A549 (cell line): ENCODE results near the gene TPCN1. TPM values are rescaled to one million over a fixed set of nuclear protein-coding genes. Genes with fewer than 3 reads are reported as not detected.

Experiments
- ATAC-seq, 2 experiments: fragments of 200-7000 bp in 1 of 2; fragments of >200 bp in 1 of 2; cut with Nextera tagmentation in 1 of 2; cut with Tn5 transposase in 1 of 2; 3 replicates each; pipeline versions ENCODE4 v1.8.0 to v1.9.1; 2018 to 2020; ENCODE audit warnings: mild to moderate bottlenecking in 1 of 2, moderate library complexity in 1 of 2
- CTCF ChIA-PET: fragments of 300-600 bp; sonication (Branson Sonifier 250); formaldehyde crosslinking; extraction: SDS; loops from one replicate; lab custom pipeline; 2021; ENCODE audit warnings: antibody characterized with exemption, inconsistent platforms; lab: Yijun Ruan, JAX
- POLR2A ChIA-PET: fragments of 350-600 bp; formaldehyde crosslinking; extraction: SDS; loops from one replicate; lab custom pipeline; 2021; ENCODE audit warnings: antibody characterized with exemption, inconsistent platforms; lab: Yijun Ruan, JAX
- DNase-seq, 2 experiments: peaks; one replicate each; pipeline versions ENCODE4 v3.0.0 to v3.0.0-alpha.2; 2011 to 2016; ENCODE audit warnings: low read depth in 1 of 2, low spot score in 1 of 2
- FAIRE-seq: peaks from 2 replicates; lab custom pipeline; 2011; peaks lifted over from hg19 to GRCh38; lab: Jason Lieb, UNC
- H3K27ac ChIP-seq, 2 experiments: fragments of >200 bp; sonication (Bioruptor Twin); formaldehyde crosslinking; 3 replicates each; pipeline ENCODE4 v1.5.1; 2016 to 2017
- H3K4me1 ChIP-seq: fragments of >200 bp; sonication (Bioruptor Twin); formaldehyde crosslinking; 3 replicates; pipeline ENCODE4 v1.6.1; 2016
- H3K4me2 ChIP-seq: fragments of >200 bp; sonication (Bioruptor Twin); formaldehyde crosslinking; 3 replicates; pipeline ENCODE4 v1.6.1; 2016
- H3K4me3 ChIP-seq: fragments of >200 bp; sonication (Bioruptor Twin); formaldehyde crosslinking; 3 replicates; pipeline ENCODE4 v1.5.1; 2016
- H3K9me3 ChIP-seq: fragments of >200 bp; sonication (Bioruptor Twin); formaldehyde crosslinking; 3 replicates; pipeline ENCODE4 v1.6.1; 2016
- EHF ChIP-seq: fragments of 250-450 bp; sonication (Bioruptor Pico); IDR thresholded peaks from 2 replicates; pipeline ENCODE4 v1.5.0; 2020; ENCODE audit warnings: mild to moderate bottlenecking
- FOSB ChIP-seq: fragments of 250-450 bp; sonication (Bioruptor Pico); IDR thresholded peaks from 2 replicates; pipeline ENCODE4 v1.5.0; 2020; ENCODE audit warnings: mild to moderate bottlenecking, moderate library complexity
- HDAC2 ChIP-seq: fragments of 200-600 bp; sonication (generic); IDR thresholded peaks from 2 replicates; pipeline ENCODE4 v1.6.1; 2016
- HOXA7 ChIP-seq: fragments of 250-450 bp; sonication (Bioruptor Pico); IDR thresholded peaks from 2 replicates; pipeline ENCODE4 v1.5.0; 2020; ENCODE audit warnings: mild to moderate bottlenecking, moderate library complexity
- KDM5A ChIP-seq: fragments of 200-600 bp; sonication (generic); IDR thresholded peaks from 2 replicates; pipeline ENCODE4 v1.6.1; 2016; ENCODE audit warnings: antibody characterized with exemption, mild to moderate bottlenecking
- MAFK ChIP-seq: fragments of 450-650 bp; IDR thresholded peaks from 2 replicates; pipeline ENCODE4 v1.6.1; 2014; ENCODE audit not compliant: partially characterized antibody
- MAZ ChIP-seq: fragments of 150-350 bp; IDR thresholded peaks from 2 replicates; pipeline ENCODE4 v1.6.1; 2014; ENCODE audit warnings: antibody characterized with exemption, low read depth, low read length, borderline replicate concordance
- MYC ChIP-seq: IDR thresholded peaks from 2 replicates; pipeline ENCODE4 v1.6.1; 2012; ENCODE audit warnings: mild to moderate bottlenecking, inconsistent platforms, low read length, improper control_type of control experiment, borderline replicate concordance
- NFE2L2 ChIP-seq: fragments of 150-350 bp; conservative IDR thresholded peaks from 2 replicates; pipeline ENCODE4 v1.6.1; 2014; ENCODE audit warnings: low read length
- PHF8 ChIP-seq: fragments of 200-600 bp; sonication (generic); IDR thresholded peaks from 2 replicates; pipeline ENCODE4 v1.6.1; 2016; ENCODE audit warnings: low read depth, mild to moderate bottlenecking, antibody characterized with exemption, moderate library complexity, borderline replicate concordance
- POLR2A ChIP-seq: IDR thresholded peaks from 2 replicates; pipeline ENCODE4 v1.6.1; 2012; ENCODE audit warnings: mild to moderate bottlenecking, low read length
- POLR2AphosphoS2 ChIP-seq: conservative IDR thresholded peaks from 2 replicates; pipeline ENCODE4 v1.6.1; 2012; ENCODE audit warnings: low read length, improper control_type of control experiment, inconsistent platforms
- RAD21 ChIP-seq, 2 experiments: fragments of >200 bp in 1 of 2; sonication (Bioruptor Twin) in 1 of 2; formaldehyde crosslinking in 1 of 2; IDR thresholded peaks in 1 of 2; conservative IDR thresholded peaks in 1 of 2; 2 replicates in 1 of 2; 3 replicates in 1 of 2; pipeline ENCODE4 v1.6.1; 2012 to 2018; ENCODE audit warnings: inconsistent platforms in 1 of 2
- RARB ChIP-seq: fragments of 250-450 bp; sonication (Bioruptor Pico); IDR thresholded peaks from 2 replicates; pipeline ENCODE4 v1.8.0; 2021; ENCODE audit warnings: mild to moderate bottlenecking, moderate library complexity
- SMC3 ChIP-seq: fragments of >200 bp; sonication (Bioruptor Twin); formaldehyde crosslinking; IDR thresholded peaks from 3 replicates; pipeline ENCODE4 v1.6.1; 2018; ENCODE audit warnings: inconsistent platforms
- SREBF2 ChIP-seq: fragments of 450-650 bp; IDR thresholded peaks from 2 replicates; pipeline ENCODE4 v1.6.1; 2014; ENCODE audit warnings: mild to moderate bottlenecking, moderate library complexity
- ZC3H11A ChIP-seq: fragments of 450-650 bp; IDR thresholded peaks from 2 replicates; pipeline ENCODE4 v1.6.1; 2014; ENCODE audit warnings: antibody characterized with exemption, mild to moderate bottlenecking
- ZNF302 ChIP-seq: fragments of 250-450 bp; sonication (Bioruptor Pico); IDR thresholded peaks from 2 replicates; pipeline ENCODE4 v1.9.0; 2021; ENCODE audit warnings: inconsistent platforms, mild to moderate bottlenecking, moderate library complexity
- ZSCAN20 ChIP-seq: fragments of 250-450 bp; sonication (Bioruptor Pico); IDR thresholded peaks from 2 replicates; pipeline ENCODE4 v1.8.0; 2022; ENCODE audit warnings: mild to moderate bottlenecking, moderate library complexity
- WGBS: methylation state at CpG from one replicate; pipeline ENCODE4 v1.1.6; 2017; ENCODE audit errors: missing lambda C conversion rate; 5-methylcytosine and 5-hydroxymethylcytosine counted together
- polyA plus RNA-seq, 4 experiments: library from polyadenylated mRNA; depleted of rRNA in 3 of 4; stranded (reverse); fragments of >200 nt; fragmentation: RNase III in 1 of 4; extraction: RNeasy Plus Mini Kit Qiagen cat#74134 plus additional on column Dnase treatment in 1 of 4; gene quantifications; 2 replicates in 3 of 4; 3 replicates in 1 of 4; pipeline ENCODE4 v1.2.3, GENCODE V29; 2011 to 2017
- TF ChIP-seq, protein P1 (sequence below): fragments of 250-450 bp; sonication (Bioruptor Pico); IDR thresholded peaks from 2 replicates; pipeline ENCODE4 v1.5.0; 2020; ENCODE audit warnings: low read depth, mild to moderate bottlenecking, moderate library complexity
- TF ChIP-seq, protein P2 (sequence below): IDR thresholded peaks from 2 replicates; pipeline ENCODE4 v1.6.1; 2012
- TF ChIP-seq, protein P3 (sequence below): IDR thresholded peaks from 2 replicates; pipeline ENCODE4 v1.6.1; 2012; ENCODE audit warnings: low read depth, borderline replicate concordance
- TF ChIP-seq, protein P4 (sequence below): fragments of 450-650 bp; IDR thresholded peaks from 2 replicates; pipeline ENCODE4 v1.6.1; 2014; ENCODE audit warnings: antibody characterized with exemption

Gene TPCN1
- polyA plus RNA-seq, 2 of the 4 experiments (the other 2 are of a cell fraction), result 21.9 to 24.1 TPM

DNA sequence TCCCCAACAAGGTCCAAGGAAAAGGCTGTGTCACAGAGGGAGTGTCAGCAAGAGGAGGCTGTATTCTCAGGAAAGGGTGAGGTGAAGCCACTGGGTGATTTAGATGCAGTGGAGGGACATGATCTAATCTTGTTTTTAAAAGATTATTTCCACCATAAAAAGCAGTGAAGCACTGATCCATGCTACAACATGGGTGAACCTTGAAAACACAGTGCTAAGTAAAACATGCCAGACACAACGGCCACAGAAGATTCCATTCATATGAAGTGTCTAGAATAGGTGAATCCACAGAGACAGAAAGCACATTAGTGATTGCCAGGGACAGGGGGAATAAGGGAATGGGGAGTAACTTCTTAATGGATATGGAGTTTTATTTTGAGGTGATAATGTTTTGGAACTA lies 23.0 kb upstream of the TPCN1 start (continued):
- TF ChIP-seq, protein P1, sequence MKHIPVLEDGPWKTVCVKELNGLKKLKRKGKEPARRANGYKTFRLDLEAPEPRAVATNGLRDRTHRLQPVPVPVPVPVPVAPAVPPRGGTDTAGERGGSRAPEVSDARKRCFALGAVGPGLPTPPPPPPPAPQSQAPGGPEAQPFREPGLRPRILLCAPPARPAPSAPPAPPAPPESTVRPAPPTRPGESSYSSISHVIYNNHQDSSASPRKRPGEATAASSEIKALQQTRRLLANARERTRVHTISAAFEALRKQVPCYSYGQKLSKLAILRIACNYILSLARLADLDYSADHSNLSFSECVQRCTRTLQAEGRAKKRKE (CRISPR knock-in tag), result no peak
- TF ChIP-seq NFE2L2 (no peak), HOXA7 (no peak), POLR2A (no peak)

DNA sequence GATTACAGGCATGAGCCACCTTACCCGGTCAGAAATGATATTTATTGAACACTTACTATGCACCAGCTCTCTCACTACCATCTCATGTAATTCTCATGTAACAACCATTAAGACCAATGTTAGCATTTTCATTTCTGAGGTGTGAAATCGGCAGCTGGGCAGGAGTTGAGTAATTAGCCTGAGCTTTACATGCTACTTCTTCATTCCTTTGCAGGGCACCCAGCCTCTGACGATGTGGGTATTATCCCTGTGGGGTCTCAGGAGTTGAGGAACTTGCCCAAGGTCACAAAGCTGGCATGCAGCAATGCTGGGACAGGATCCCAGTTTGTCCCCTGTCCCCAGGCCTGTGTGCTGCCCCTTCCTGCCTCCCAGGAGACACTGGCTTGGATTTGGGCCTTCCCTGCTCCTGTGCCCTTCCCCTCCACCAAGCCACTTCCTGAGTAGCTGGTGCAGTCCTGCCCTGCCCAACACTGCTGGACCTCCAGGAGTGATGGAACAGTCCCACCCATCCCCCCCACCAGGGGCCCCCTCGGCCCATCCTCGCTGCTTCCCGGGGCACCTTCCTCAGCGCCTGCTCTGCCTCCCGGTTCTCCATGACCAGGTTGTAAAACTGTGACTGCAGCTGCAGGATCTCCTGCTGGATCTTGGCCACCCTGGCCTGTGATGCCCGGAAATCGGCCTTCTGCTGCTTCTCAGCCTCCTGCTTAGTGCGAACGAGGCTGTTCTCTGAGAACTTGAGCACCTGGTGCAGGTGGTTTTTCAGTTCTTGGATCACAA lies 21.1 kb upstream of the TPCN1 start:
- no peak for FAIRE-seq
- TF ChIP-seq PHF8 (no peak), EHF (no peak), HDAC2 (no peak), FOSB (CRISPR knock-in tag) (no peak), HOXA7 (no peak), ZNF302 (no peak)
- TF ChIP-seq, protein P2, sequence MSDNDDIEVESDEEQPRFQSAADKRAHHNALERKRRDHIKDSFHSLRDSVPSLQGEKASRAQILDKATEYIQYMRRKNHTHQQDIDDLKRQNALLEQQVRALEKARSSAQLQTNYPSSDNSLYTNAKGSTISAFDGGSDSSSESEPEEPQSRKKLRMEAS, result no peak

DNA sequence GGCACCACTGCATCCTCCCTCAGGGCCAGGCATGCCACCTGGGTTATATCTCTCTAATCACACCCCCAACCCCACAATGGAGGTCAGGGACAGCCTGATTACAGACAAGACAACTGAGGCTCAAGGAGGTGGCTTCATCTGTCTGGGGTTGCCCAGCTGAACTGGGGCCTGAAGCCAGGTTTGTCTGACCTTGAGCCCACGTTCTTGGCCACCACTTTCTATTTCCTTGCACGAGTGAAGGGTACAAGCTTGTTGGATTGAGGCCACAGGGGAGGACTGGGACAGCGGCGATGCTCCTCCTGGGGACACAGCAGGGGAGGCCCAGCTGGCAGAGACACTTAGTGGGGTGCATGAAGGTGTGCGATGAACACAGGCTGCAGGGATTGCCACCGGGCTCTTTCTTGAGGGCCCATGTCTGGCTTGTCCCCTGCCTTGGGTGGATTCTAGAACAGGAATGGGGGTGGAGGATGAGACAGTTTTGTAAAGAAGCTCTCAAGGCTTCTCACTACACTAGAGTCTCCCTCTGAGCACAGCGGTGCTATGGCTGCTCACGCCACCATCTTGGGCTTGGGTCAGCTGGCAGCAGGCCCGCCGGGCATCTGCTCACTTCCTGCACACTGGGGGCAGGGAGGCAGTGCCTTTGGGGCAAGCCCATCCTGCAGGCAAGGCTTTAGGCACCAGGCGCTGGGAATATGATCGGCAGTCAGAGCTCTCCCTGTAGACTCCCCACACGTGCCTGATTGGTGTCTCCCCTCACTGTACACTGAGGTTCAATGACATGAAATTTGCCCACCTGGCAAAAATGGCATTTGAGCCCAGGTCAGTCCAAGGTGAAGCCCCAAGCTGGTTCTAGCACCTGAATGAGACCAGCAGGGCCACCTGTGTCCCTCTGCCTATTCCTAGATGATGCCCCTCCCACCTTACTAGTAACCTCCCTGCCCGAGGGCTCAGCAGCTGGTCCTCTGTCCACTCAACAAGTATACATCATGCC lies 19.8 kb upstream of the TPCN1 start:
- Histone ChIP-seq H3K9me3 (no peaks in the 10 kb centered on the region), H3K4me1 (no peaks in the 10 kb centered on the region), H3K4me2 (no peak overlapping the region), H3K4me3 (no peak overlapping the region), H3K27ac (no peak overlapping the region)
- POLR2A ChIA-PET, result no interaction called here
- no peak for FAIRE-seq
- no peak for ATAC-seq
- DNase-seq, result no peak
- WGBS, result 84% methylated on average over 14 of the region's 14 CpGs
- CTCF ChIA-PET, result interaction anchor here (0.7 to 4.0 kb wide), 5 partner anchors 9 to 224 kb away, joined by 3 to 12 read pairs (median 4); no protein-coding TSS in a partner anchor
- TF ChIP-seq MAFK (peak; percentile 62), SREBF2 (no peak)

More for the DNA sequence above, 21.1 kb upstream of the TPCN1 start:
- CTCF ChIA-PET, result interaction anchor here (0.8 to 4.0 kb wide), 4 partner anchors 10 to 225 kb away, joined by 3 to 12 read pairs (median 4); no protein-coding TSS in a partner anchor
- Histone ChIP-seq H3K4me1 (peaks cover 2% of the 10 kb centered on the region; the same call in 2 of the 3 replicates), H3K4me2 (no peak overlapping the region), H3K27ac (0 out of 6 replicates have a peak overlapping the region, but pooled peaks of 1 of the 2 experiments have one; percentile 15), H3K9me3 (no peaks in the 10 kb centered on the region), H3K4me3 (no peak overlapping the region)
- DNase-seq (no peak), ATAC-seq (no peak)
- 83% methylated on average over 8 of the region's 12 CpGs for WGBS
- POLR2A ChIA-PET, result no interaction called here

DNA sequence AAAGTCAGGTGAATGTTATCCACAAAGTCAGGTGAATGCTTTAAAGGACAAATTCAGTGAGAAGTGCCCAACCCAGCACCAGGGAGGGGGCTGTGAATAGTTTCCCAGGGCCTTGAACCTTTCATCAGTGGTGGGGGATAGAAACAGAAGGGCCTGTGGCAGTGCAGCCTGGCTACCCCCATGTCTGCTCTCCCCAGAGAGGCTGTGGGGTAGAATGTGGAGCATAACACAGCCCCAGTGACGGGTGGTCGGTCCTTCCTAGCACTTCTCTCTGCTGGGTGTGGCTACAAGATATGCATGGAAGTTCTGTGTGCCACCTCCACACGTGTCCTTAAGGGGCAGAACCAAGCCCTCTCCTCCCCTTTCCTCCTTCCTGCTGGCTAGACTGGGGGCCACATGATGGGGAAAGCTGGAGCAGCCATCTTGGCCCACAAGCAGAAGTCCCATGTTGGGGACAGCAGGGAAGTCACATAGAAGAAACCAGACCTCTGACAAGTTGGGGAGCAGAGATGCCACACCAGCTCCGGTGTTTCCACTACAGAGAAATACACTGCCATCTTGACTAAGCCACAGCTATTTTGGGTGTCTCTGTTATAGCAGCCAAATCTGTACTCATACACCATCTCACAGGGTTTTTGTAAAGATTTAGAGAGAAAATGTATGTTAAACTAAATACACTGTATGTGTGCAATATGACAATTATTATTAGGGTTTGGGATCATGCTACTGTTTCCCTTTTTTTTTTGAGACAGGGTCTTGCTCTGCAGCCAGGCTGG lies 18.8 kb upstream of the TPCN1 start:
- Histone ChIP-seq H3K4me3 (no peak overlapping the region), H3K4me1 (no peaks in the 10 kb centered on the region), H3K4me2 (no peak overlapping the region), H3K27ac (no peak overlapping the region), H3K9me3 (no peaks in the 10 kb centered on the region)
- no peak for DNase-seq
- ATAC-seq, result no peak
- CTCF ChIA-PET, result interaction anchor here (0.7 to 4.0 kb wide), 5 partner anchors 15 to 223 kb away, joined by 3 to 12 read pairs (median 4); no protein-coding TSS in a partner anchor
- FAIRE-seq, result no peak
- POLR2A ChIA-PET, result no interaction called here
- no peak for TF ChIP-seq MYC
- no peak for TF ChIP-seq RARB (CRISPR knock-in tag)
- TF ChIP-seq ZSCAN20 (CRISPR knock-in tag), result no peak
- no peak for TF ChIP-seq ZC3H11A
- TF ChIP-seq, protein P3, sequence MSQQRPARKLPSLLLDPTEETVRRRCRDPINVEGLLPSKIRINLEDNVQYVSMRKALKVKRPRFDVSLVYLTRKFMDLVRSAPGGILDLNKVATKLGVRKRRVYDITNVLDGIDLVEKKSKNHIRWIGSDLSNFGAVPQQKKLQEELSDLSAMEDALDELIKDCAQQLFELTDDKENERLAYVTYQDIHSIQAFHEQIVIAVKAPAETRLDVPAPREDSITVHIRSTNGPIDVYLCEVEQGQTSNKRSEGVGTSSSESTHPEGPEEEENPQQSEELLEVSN, result no peak
- TF ChIP-seq POLR2A, result no peak
- TF ChIP-seq, protein P4, sequence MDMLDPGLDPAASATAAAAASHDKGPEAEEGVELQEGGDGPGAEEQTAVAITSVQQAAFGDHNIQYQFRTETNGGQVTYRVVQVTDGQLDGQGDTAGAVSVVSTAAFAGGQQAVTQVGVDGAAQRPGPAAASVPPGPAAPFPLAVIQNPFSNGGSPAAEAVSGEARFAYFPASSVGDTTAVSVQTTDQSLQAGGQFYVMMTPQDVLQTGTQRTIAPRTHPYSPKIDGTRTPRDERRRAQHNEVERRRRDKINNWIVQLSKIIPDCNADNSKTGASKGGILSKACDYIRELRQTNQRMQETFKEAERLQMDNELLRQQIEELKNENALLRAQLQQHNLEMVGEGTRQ, result no peak
- no peak for TF ChIP-seq SMC3
- TF ChIP-seq POLR2AphosphoS2, result no peak
- no peak for TF ChIP-seq KDM5A
- no peak for TF ChIP-seq RAD21 (conservative IDR thresholded peaks at IDR 0.05 in 1 of 2, IDR thresholded peaks at IDR 0.05 in 1 of 2)
- TF ChIP-seq, protein P2, result no peak
- TF ChIP-seq MAZ, result no peak
- 68% methylated on average over 4 of the region's 4 CpGs for WGBS
